Keratinocyte (primary cell): ENCODE measurements around the gene STRIP1. TPM values are rescaled to one million over a fixed set of nuclear protein-coding genes. Genes with fewer than 3 reads are reported as not detected.

Experiments
- DNase-seq: peaks from one replicate; pipeline ENCODE4 v3.0.0-alpha.2; 2011; ENCODE audit warnings: low read depth, missing footprints, low spot score
- FAIRE-seq: peaks from 2 replicates; lab custom pipeline; 2011; peaks lifted over from hg19 to GRCh38; lab: Jason Lieb, UNC
- H2AFZ ChIP-seq: 2 replicates; pipeline ENCODE4 v1.6.0; 2012; ENCODE audit warnings: low read length, control low read depth, inconsistent platforms; ENCODE audit not compliant: control insufficient read depth
- H3K27ac ChIP-seq: 2 replicates; pipeline ENCODE4 v1.5.1; 2011; ENCODE audit warnings: low read length; ENCODE audit not compliant: control insufficient read depth, insufficient read depth
- H3K27me3 ChIP-seq: 3 replicates; pipeline ENCODE4 v1.6.0; 2011; ENCODE audit warnings: low read length; ENCODE audit not compliant: control insufficient read depth, insufficient read depth; ENCODE audit errors: extremely low read depth
- H3K36me3 ChIP-seq, 2 experiments: 2 replicates in 1 of 2; 3 replicates in 1 of 2; pipeline ENCODE4 v1.5.1; 2011; ENCODE audit warnings: low read length in 2 of 2, mild to moderate bottlenecking in 1 of 2; ENCODE audit not compliant: control insufficient read depth in 2 of 2, insufficient read depth in 2 of 2; ENCODE audit errors: extremely low read depth in 1 of 2
- H3K4me1 ChIP-seq: 3 replicates; pipeline ENCODE4 v1.5.1; 2011; ENCODE audit warnings: low read length; ENCODE audit not compliant: control insufficient read depth, insufficient read depth; ENCODE audit errors: extremely low read depth
- H3K4me2 ChIP-seq: 3 replicates; pipeline ENCODE4 v1.6.0; 2011; ENCODE audit warnings: low read depth, low read length; ENCODE audit not compliant: control insufficient read depth, insufficient read depth; ENCODE audit errors: extremely low read depth
- H3K4me3 ChIP-seq, 3 experiments: fragments of 200-600 bp in 1 of 3; sonication (generic) in 1 of 3; 2 replicates in 2 of 3; 3 replicates in 1 of 3; pipeline ENCODE4 v1.5.1; 2011 to 2016; ENCODE audit warnings: low read length in 3 of 3, mild to moderate bottlenecking in 3 of 3, control low read depth in 2 of 3, inconsistent platforms in 1 of 3, low read depth in 1 of 3, mixed read lengths in 1 of 3, mixed run types in 1 of 3, moderate library complexity in 1 of 3; ENCODE audit not compliant: control insufficient read depth in 2 of 3, insufficient read depth in 2 of 3; ENCODE audit errors: extremely low read depth in 1 of 3
- H3K79me2 ChIP-seq: 2 replicates; pipeline ENCODE4 v1.6.0; 2012; ENCODE audit warnings: low read length; ENCODE audit not compliant: control insufficient read depth, insufficient read depth
- H3K9ac ChIP-seq: 3 replicates; pipeline ENCODE4 v1.6.0; 2011; ENCODE audit warnings: low read length; ENCODE audit not compliant: control insufficient read depth, insufficient read depth; ENCODE audit errors: extremely low read depth
- H3K9me1 ChIP-seq: 3 replicates; pipeline ENCODE4 v1.6.0; 2011; ENCODE audit warnings: low read length; ENCODE audit not compliant: control insufficient read depth, insufficient read depth; ENCODE audit errors: extremely low read depth
- H3K9me3 ChIP-seq: 2 replicates; pipeline ENCODE4 v1.5.1; 2012; ENCODE audit warnings: low read depth, low read length; ENCODE audit not compliant: control insufficient read depth
- H4K20me1 ChIP-seq: 3 replicates; pipeline ENCODE4 v1.6.0; 2011; ENCODE audit warnings: low read length; ENCODE audit not compliant: control insufficient read depth, insufficient read depth; ENCODE audit errors: extremely low read depth
- CTCF ChIP-seq, 3 experiments: IDR thresholded peaks in 1 of 3; conservative IDR thresholded peaks in 1 of 3; optimal IDR thresholded peaks in 1 of 3; 2 replicates in 2 of 3; 3 replicates in 1 of 3; pipeline versions ENCODE3 to v1.5.1; 2011; ENCODE audit warnings: low read length in 3 of 3, mild to moderate bottlenecking in 3 of 3, moderate library complexity in 2 of 3, control low read depth in 1 of 3, inconsistent platforms in 1 of 3; ENCODE audit not compliant: insufficient read depth in 2 of 3; ENCODE audit errors: extremely low read depth in 1 of 3
- EZH2 ChIP-seq: IDR thresholded peaks from one replicate; pipeline ENCODE4 v1.6.1; 2012; ENCODE audit warnings: inconsistent platforms, mild to moderate bottlenecking, low read length, moderate library complexity
- dilution Hi-C: fragments of 300-500 bp; cut with MboI; formaldehyde crosslinking; loops from one replicate; pipeline ENCODE4 v1.7.0; 2020; ENCODE audit warnings: low sequenced_read_pairs; ENCODE audit not compliant: extremely low pct_ligation_motif_present
- polyA plus RNA-seq, 5 experiments: library from polyadenylated mRNA; depleted of rRNA in 3 of 5; stranded (reverse) in 3 of 5; stranded (forward) in 1 of 5; unstranded in 1 of 5; fragments of >200 nt; gene quantifications; 1 replicate in 1 of 5; 2 replicates in 3 of 5; 3 replicates in 1 of 5; pipeline versions ENCODE4 v1.2.1 to v1.2.3, GENCODE V29; 2011 to 2012; ENCODE audit warnings: missing spikeins in 2 of 5, low read depth in 1 of 5, low replicate concordance in 1 of 5

The STRIP1 gene
- polyA plus RNA-seq, 1 donor (not counting 4 experiments of a cell fraction or from before 2014, with no cell fraction given): 24.6 TPM

GRCh38 chr1:110091791-110092190, 57.4 kb downstream of the STRIP1 start:
- no peaks in the 10 kb centered on the region for H3K9me3 ChIP-seq
- no peaks in the 10 kb centered on the region for H3K9me1 ChIP-seq
- no peak overlapping the region for H3K4me3 ChIP-seq
- no peak for FAIRE-seq
- no peak overlapping the region for H3K27ac ChIP-seq
- TF ChIP-seq EZH2 (no peak), CTCF (optimal IDR thresholded peaks at IDR 0.05 in 1 of 3, IDR thresholded peaks at IDR 0.05 in 1 of 3, conservative IDR thresholded peaks at IDR 0.05 in 1 of 3; ENCODE audit: extremely low read depth in 1 of 3, insufficient read depth in 2 of 3, low read length in 3 of 3) (no peak)
- no peak overlapping the region for H3K9ac ChIP-seq
- H3K27me3 ChIP-seq: peaks cover 41% of the 10 kb centered on the region
- no peak for DNase-seq
- no peak overlapping the region for H3K4me2 ChIP-seq
- H3K4me1 ChIP-seq: no peaks in the 10 kb centered on the region
- no peaks in the 10 kb centered on the region for H3K36me3 ChIP-seq
- H4K20me1 ChIP-seq: no peaks in the 10 kb centered on the region
- dilution Hi-C loops: no loop called here
- H3K79me2 ChIP-seq: no peaks in the 10 kb centered on the region
- no peak overlapping the region for H2AFZ ChIP-seq

- DNase-seq: no peak
- Histone ChIP-seq H3K9me3 (no peaks in the 10 kb centered on the region), H3K9ac (no peak overlapping the region), H3K36me3 (no peaks in the 10 kb centered on the region), H3K27ac (no peak overlapping the region), H2AFZ (no peak overlapping the region), H3K4me3 (no peak overlapping the region), H3K9me1 (no peaks in the 10 kb centered on the region), H3K4me1 (no peaks in the 10 kb centered on the region), H4K20me1 (no peaks in the 10 kb centered on the region), H3K79me2 (no peaks in the 10 kb centered on the region), H3K4me2 (no peak overlapping the region), H3K27me3 (peaks cover 33% of the 10 kb centered on the region)
- no peak for TF ChIP-seq EZH2
- no peak for TF ChIP-seq CTCF (optimal IDR thresholded peaks at IDR 0.05 in 1 of 3, IDR thresholded peaks at IDR 0.05 in 1 of 3, conservative IDR thresholded peaks at IDR 0.05 in 1 of 3; ENCODE audit: extremely low read depth in 1 of 3, insufficient read depth in 2 of 3, low read length in 3 of 3)
- FAIRE-seq: no peak
- dilution Hi-C loops: no loop called here
Measured at GRCh38 chr1:110092991-110093390, 58.6 kb downstream of the STRIP1 start.
